Keratinocyte (primary cell): ENCODE data around the gene AIG1.

Experiments
- CTCF ChIP-seq, 3 experiments: IDR thresholded peaks in 1 of 3; conservative IDR thresholded peaks in 1 of 3; optimal IDR thresholded peaks in 1 of 3; 2 replicates in 2 of 3; 3 replicates in 1 of 3; pipeline versions ENCODE3 to v1.5.1; 2011; ENCODE audit warnings: low read length in 3 of 3, mild to moderate bottlenecking in 3 of 3, moderate library complexity in 2 of 3, control low read depth in 1 of 3, inconsistent platforms in 1 of 3; ENCODE audit not compliant: insufficient read depth in 2 of 3; ENCODE audit errors: extremely low read depth in 1 of 3
- EZH2 ChIP-seq: IDR thresholded peaks from one replicate; pipeline ENCODE4 v1.6.1; 2012; ENCODE audit warnings: inconsistent platforms, mild to moderate bottlenecking, low read length, moderate library complexity

- TF ChIP-seq CTCF (optimal IDR thresholded peaks at IDR 0.05 in 1 of 3, IDR thresholded peaks at IDR 0.05 in 1 of 3, conservative IDR thresholded peaks at IDR 0.05 in 1 of 3; ENCODE audit: extremely low read depth in 1 of 3, insufficient read depth in 2 of 3, low read length in 3 of 3) (no peak), EZH2 (no peak)
Observed at GRCh38 chr6:143205991-143206390, 145.3 kb downstream of the AIG1 start.
